ENCODE measurements around the gene BCR. TPM values are rescaled to one million over a fixed set of nuclear protein-coding genes. Genes with fewer than 3 reads are reported as not detected.

BCR gene
- total and polyA plus RNA-seq, 2 of the 4 experiments (the other 2 are of a cell fraction), result 28.9 to 44.6 TPM

GRCh38 chr22:23325183-23325582 lies 144.9 kb downstream of the BCR start:
- no peak overlapping the region for H4K8ac ChIP-seq (ENCODE audit: low read depth in 2 of 2, low read length in 2 of 2)
- no TSS peak for BruUV-seq (replicated peaks)
- intact Hi-C loops (cut with micrococcal nuclease) (no loop called here), dilution Hi-C loops (cut with HindIII; ENCODE audit: low sequenced_read_pairs, unreplicated experiment) (no loop called here), in situ Hi-C loops (cut with MboI; ENCODE audit: low sequenced_read_pairs) (no loop called here)
- WGBS, 2 experiments (ENCODE audit: extremely low coverage in 2 of 2, insufficient read length in 1 of 2), result no CpG with 5 or more reads among the region's 6 CpGs
- no peak overlapping the region for H2BK5ac ChIP-seq (ENCODE audit: low read depth, low read length, poor library complexity, severe bottlenecking)
- H3K9me1 ChIP-seq (ENCODE audit: insufficient read depth, low read length), result no peaks in the 10 kb centered on the region
- H3K27ac ChIP-seq (ENCODE audit: insufficient read depth, low read length), result no peak overlapping the region
- H3K4me3 ChIP-seq (ENCODE audit: insufficient read depth, low read depth, low read length), result no peak overlapping the region
- no peak overlapping the region for H3K56ac ChIP-seq (ENCODE audit: extremely low read depth, insufficient read depth, low read length)
- H3K4me2 ChIP-seq (ENCODE audit: low read depth, low read length), result no peak overlapping the region
- no peak overlapping the region for H3K23ac ChIP-seq (ENCODE audit: low read depth, low read length)
- H3K14ac ChIP-seq (replicated peaks; ENCODE audit: low read depth, low read length), result no peak overlapping the region
- no peak overlapping the region for H2AK9ac ChIP-seq (replicated peaks; ENCODE audit: low read depth, low read length, poor library complexity)
- H2BK20ac ChIP-seq (ENCODE audit: low read depth, low read length), result no peak overlapping the region
- no peak for ATAC-seq (ENCODE audit: low read depth)
- no peaks in the 10 kb centered on the region for H3K79me1 ChIP-seq (ENCODE audit: low read depth in 1 of 2, low read length in 2 of 2)
- peaks cover 3% of the 10 kb centered on the region; the same call in 1 of the 2 replicates for H3K27me3 ChIP-seq (ENCODE audit: control insufficient read depth, insufficient read depth, low read length)
- H2BK15ac ChIP-seq (ENCODE audit: low read depth, low read length), result no peak overlapping the region
- no peak overlapping the region for H2BK120ac ChIP-seq (ENCODE audit: low read depth, low read length)
- no peak overlapping the region for H4K91ac ChIP-seq (ENCODE audit: insufficient read depth, low read depth, low read length)
- ChIA-PET CTCF (no interaction called here), POLR2A (ENCODE audit: unreplicated experiment) (no interaction called here)
- no peak overlapping the region for H3K4ac ChIP-seq (ENCODE audit: low read depth, low read length)
- H3K18ac ChIP-seq (ENCODE audit: low read depth, low read length), result no peak overlapping the region
- no peak overlapping the region for H2AFZ ChIP-seq (replicated peaks; ENCODE audit: low read length, poor library complexity)
- H3K4me1 ChIP-seq (ENCODE audit: control insufficient read depth, insufficient read depth, low read length), result no peaks in the 10 kb centered on the region
- H4K5ac ChIP-seq (ENCODE audit: low read depth, low read length), result no peak overlapping the region
- H3K9me3 ChIP-seq (ENCODE audit: control insufficient read depth, insufficient read depth, low read length), result no peaks in the 10 kb centered on the region
- H3K36me3 ChIP-seq (ENCODE audit: control insufficient read depth, insufficient read depth, low read length), result no peaks in the 10 kb centered on the region
- no peak overlapping the region for H3K9ac ChIP-seq (ENCODE audit: low read depth, low read length)
- TF ChIP-seq POLR2A (IDR thresholded peaks at IDR 0.05; ENCODE audit: low read depth, low read length), result no peak
- TF ChIP-seq NFE2L2 (IDR thresholded peaks at IDR 0.05; ENCODE audit: low read depth, low read length), result no peak
- no peak for TF ChIP-seq SMC3 (IDR thresholded peaks at IDR 0.05; ENCODE audit: low read depth, low read length)
- TF ChIP-seq RCOR1 (IDR thresholded peaks at IDR 0.05; ENCODE audit: insufficient replicate concordance, low read length), result no peak
- no peak for TF ChIP-seq USF2 (IDR thresholded peaks at IDR 0.05; ENCODE audit: low read depth, low read length)
- TF ChIP-seq BHLHE40 (IDR thresholded peaks at IDR 0.05; ENCODE audit: low read depth, low read length), result no peak
- TF ChIP-seq MAZ (IDR thresholded peaks at IDR 0.05; ENCODE audit: borderline replicate concordance, low read depth, low read length), result no peak
- TF ChIP-seq CTCF (conservative IDR thresholded peaks at IDR 0.05; ENCODE audit: low read depth, low read length), result no peak
- no peak for TF ChIP-seq RFX5 (IDR thresholded peaks at IDR 0.05; ENCODE audit: low read depth, low read length)
- no peak for TF ChIP-seq CEBPB (IDR thresholded peaks at IDR 0.05; ENCODE audit: low read depth, low read length)
- TF ChIP-seq RAD21 (IDR thresholded peaks at IDR 0.05; ENCODE audit: low read length), result no peak
- no peak for TF ChIP-seq MAFK (IDR thresholded peaks at IDR 0.05; ENCODE audit: low read depth, low read length)
- no peak for TF ChIP-seq CHD1 (IDR thresholded peaks at IDR 0.05; ENCODE audit: low read depth, low read length)
- no peak for TF ChIP-seq FOS (IDR thresholded peaks at IDR 0.05; ENCODE audit: low read depth, low read length)
- TF ChIP-seq ELK1 (IDR thresholded peaks at IDR 0.05; ENCODE audit: borderline replicate concordance, low read depth, low read length), result no peak
- TF ChIP-seq MXI1 (IDR thresholded peaks at IDR 0.05; ENCODE audit: borderline replicate concordance, low read depth, low read length), result no peak
- H2AK5ac ChIP-seq (ENCODE audit: low read depth, low read length), result no peak overlapping the region
- H4K20me1 ChIP-seq (ENCODE audit: insufficient read depth, low read length), result no peaks in the 10 kb centered on the region
- no peak for DNase-seq

Measured in IMR-90 (cell line).